ENCODE results near the gene S100A6. TPM values are rescaled to one million over a fixed set of nuclear protein-coding genes. Genes with fewer than 3 reads are reported as not detected.
A peak's percentile ranks its signal among the peaks of the same experiment; 100 is the strongest.

The S100A6 gene
- total RNA-seq, 4 donors from 2014 or later: 219 to 881 (median 433) TPM

GRCh38 chr1:153537376-153537730 lies 1.6 kb upstream of the S100A6 start:
- intact Hi-C loops (cut with DNase I; ENCODE audit: low total_unique reads): no loop called here
- no peak overlapping the region for H3K4me3 ChIP-seq
- H3K27ac ChIP-seq: peak overlapping the region; percentile 95 to 100 (median 99)
- TF ChIP-seq, protein P1, sequence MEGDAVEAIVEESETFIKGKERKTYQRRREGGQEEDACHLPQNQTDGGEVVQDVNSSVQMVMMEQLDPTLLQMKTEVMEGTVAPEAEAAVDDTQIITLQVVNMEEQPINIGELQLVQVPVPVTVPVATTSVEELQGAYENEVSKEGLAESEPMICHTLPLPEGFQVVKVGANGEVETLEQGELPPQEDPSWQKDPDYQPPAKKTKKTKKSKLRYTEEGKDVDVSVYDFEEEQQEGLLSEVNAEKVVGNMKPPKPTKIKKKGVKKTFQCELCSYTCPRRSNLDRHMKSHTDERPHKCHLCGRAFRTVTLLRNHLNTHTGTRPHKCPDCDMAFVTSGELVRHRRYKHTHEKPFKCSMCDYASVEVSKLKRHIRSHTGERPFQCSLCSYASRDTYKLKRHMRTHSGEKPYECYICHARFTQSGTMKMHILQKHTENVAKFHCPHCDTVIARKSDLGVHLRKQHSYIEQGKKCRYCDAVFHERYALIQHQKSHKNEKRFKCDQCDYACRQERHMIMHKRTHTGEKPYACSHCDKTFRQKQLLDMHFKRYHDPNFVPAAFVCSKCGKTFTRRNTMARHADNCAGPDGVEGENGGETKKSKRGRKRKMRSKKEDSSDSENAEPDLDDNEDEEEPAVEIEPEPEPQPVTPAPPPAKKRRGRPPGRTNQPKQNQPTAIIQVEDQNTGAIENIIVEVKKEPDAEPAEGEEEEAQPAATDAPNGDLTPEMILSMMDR (IDR thresholded peaks at IDR 0.05): no peak
- no peak for TF ChIP-seq POLR2A (IDR thresholded peaks at IDR 0.05)
- no peak for TF ChIP-seq EP300 (IDR thresholded peaks at IDR 0.05; ENCODE audit: low read depth)
- no peak for TF ChIP-seq POLR2AphosphoS5 (IDR thresholded peaks at IDR 0.05)
- H3K27me3 ChIP-seq: no peaks in the 10 kb centered on the region
- H3K9me3 ChIP-seq: no peaks in the 10 kb centered on the region
- H3K4me1 ChIP-seq: peaks cover 10 to 67% (median 50%) of the 10 kb centered on the region in 4 donors
- WGBS, 2 donors (ENCODE audit: low coverage in 1 of 2): 97% methylated on average over 6 of the region's 6 CpGs; no CpG with 5 or more reads in 1 of the 2 donors
- H3K36me3 ChIP-seq: no peaks in the 10 kb centered on the region
- DNase-seq: no peak
- in situ Hi-C loops (cut with MboI; ENCODE audit: low pct_ligation_motif_present in 1 of 4, low pct_unique_long_range_greater_than_20kb in 1 of 4, low sequenced_read_pairs in 3 of 4): loop anchor here in 1 of 4 donors (25.0 kb wide), 1 partner anchor 450 kb away; the partner anchor contains the start of genes JTB, RAB13 and RPS27

- Histone ChIP-seq H3K4me3 (peak overlapping the region in 3 of 4 donors; percentile 70 to 81 (median 77)), H3K9me3 (no peaks in the 10 kb centered on the region), H3K4me1 (peaks cover 15 to 67% (median 55%) of the 10 kb centered on the region in 4 donors), H3K36me3 (no peaks in the 10 kb centered on the region), H3K27me3 (no peaks in the 10 kb centered on the region), H3K27ac (peak overlapping the region; percentile 95 to 100 (median 99))
- 53 to 73% methylated on average over 2 to 9 of the region's 9 CpGs for WGBS, 2 donors (ENCODE audit: low coverage in 1 of 2)
- DNase-seq: peak; percentile 84
- intact Hi-C loops (cut with DNase I; ENCODE audit: low total_unique reads): no loop called here
- in situ Hi-C loops (cut with MboI; ENCODE audit: low pct_ligation_motif_present in 1 of 4, low pct_unique_long_range_greater_than_20kb in 1 of 4, low sequenced_read_pairs in 3 of 4): loop anchor here in 1 of 4 donors (25.0 kb wide), 1 partner anchor 450 kb away; the partner anchor contains the start of genes JTB, RAB13 and RPS27
- peak in 2 of 3 donors; percentile 67 to 73 for TF ChIP-seq POLR2AphosphoS5 (IDR thresholded peaks at IDR 0.05)
- TF ChIP-seq, protein P1 (IDR thresholded peaks at IDR 0.05): no peak
Observed at GRCh38 chr1:153536671-153537375, 1.0 kb upstream of the S100A6 start.

DNA sequence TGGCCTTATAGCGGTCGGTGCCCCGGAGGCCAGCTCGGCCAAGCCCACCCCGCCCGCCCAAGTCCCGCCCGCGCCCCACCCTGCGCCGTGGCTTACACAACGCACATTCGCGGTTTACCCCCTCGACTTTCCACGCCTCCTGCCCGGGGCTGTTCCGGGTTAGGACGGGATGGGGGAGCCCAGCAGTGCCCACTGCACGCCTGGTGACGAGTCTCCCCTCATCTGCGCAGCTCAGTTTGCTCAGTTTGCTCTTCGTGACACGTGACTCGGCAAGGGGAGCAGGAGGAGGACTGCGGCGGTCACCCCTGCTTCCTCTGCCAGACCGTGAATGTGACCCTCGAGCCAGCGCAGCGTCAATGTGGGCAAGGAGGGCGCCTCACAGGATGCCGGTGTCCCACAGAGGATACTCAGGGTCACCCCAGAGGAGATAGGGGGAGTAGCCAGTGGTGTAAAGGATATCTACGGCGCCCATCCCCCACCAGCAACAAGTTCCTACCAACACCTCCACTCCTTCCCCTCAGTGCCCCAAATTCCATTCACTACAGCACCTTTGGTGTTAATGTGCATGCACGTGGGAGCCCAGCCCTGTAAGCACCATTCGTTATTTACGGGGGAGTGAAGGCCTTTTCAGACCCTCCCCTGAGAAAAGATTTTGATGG lies 350 bp upstream of the S100A6 start:
- H3K27ac ChIP-seq: peak overlapping the region; percentile 95 to 100 (median 99)
- no peaks in the 10 kb centered on the region for H3K27me3 ChIP-seq
- 9% methylated on average over 25 of the region's 38 CpGs; no CpG with 5 or more reads in 1 of the 2 donors for WGBS, 2 donors (ENCODE audit: low coverage in 1 of 2)
- H3K36me3 ChIP-seq: no peaks in the 10 kb centered on the region
- in situ Hi-C loops (cut with MboI; ENCODE audit: low pct_ligation_motif_present in 1 of 4, low pct_unique_long_range_greater_than_20kb in 1 of 4, low sequenced_read_pairs in 3 of 4): loop anchor here in 1 of 4 donors (25.0 kb wide), 1 partner anchor 451 kb away; the partner anchor contains the start of genes JTB, RAB13 and RPS27
- H3K4me1 ChIP-seq: peaks cover 17 to 71% (median 56%) of the 10 kb centered on the region in 4 donors
- no peaks in the 10 kb centered on the region for H3K9me3 ChIP-seq
- peak overlapping the region; percentile 70 to 93 (median 79) for H3K4me3 ChIP-seq
- intact Hi-C loops (cut with DNase I; ENCODE audit: low total_unique reads): no loop called here
- TF ChIP-seq POLR2AphosphoS5 (IDR thresholded peaks at IDR 0.05) (peak; percentile 92 to 95 (median 94)), POLR2A (IDR thresholded peaks at IDR 0.05) (peak; percentile 84), EP300 (IDR thresholded peaks at IDR 0.05; ENCODE audit: low read depth) (no peak)
- TF ChIP-seq, protein P1 (IDR thresholded peaks at IDR 0.05): no peak
- peak; percentile 92 for DNase-seq

DNA sequence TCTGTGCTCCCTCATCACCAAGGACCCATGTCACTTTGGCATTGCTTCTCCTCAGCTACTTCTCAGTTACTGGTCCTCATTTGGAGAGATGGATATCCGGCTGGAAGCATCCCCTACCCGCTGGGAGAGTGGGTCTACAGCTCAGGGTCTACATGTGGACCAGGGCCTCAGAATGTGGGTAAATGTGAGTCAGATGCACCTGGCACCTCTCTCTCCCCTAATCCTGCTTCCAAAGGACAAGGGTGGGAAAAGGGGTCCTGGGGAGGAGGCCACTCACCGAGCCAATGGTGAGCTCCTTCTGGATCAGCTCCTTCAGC lies 908 bp downstream of the S100A6 start:
- intact Hi-C loops (cut with DNase I; ENCODE audit: low total_unique reads) (no loop called here), in situ Hi-C loops (cut with MboI; ENCODE audit: low pct_ligation_motif_present in 1 of 4, low pct_unique_long_range_greater_than_20kb in 1 of 4, low sequenced_read_pairs in 3 of 4) (loop anchor here in 1 of 4 donors (25.0 kb wide), 1 partner anchor 452 kb away; the partner anchor contains the start of genes JTB, RAB13 and RPS27)
- H3K9me3 ChIP-seq: no peaks in the 10 kb centered on the region
- H3K27me3 ChIP-seq: no peaks in the 10 kb centered on the region
- peak overlapping the region; percentile 95 to 100 (median 99) for H3K27ac ChIP-seq
- H3K4me3 ChIP-seq: peak overlapping the region; percentile 70 to 93 (median 79)
- TF ChIP-seq EP300 (IDR thresholded peaks at IDR 0.05; ENCODE audit: low read depth): no peak
- TF ChIP-seq POLR2AphosphoS5 (IDR thresholded peaks at IDR 0.05): no peak
- TF ChIP-seq, protein P1 (IDR thresholded peaks at IDR 0.05): no peak
- TF ChIP-seq POLR2A (IDR thresholded peaks at IDR 0.05): no peak
- H3K4me1 ChIP-seq: peaks cover 17 to 65% (median 53%) of the 10 kb centered on the region in 4 donors
- WGBS, 2 donors (ENCODE audit: low coverage in 1 of 2): 58% methylated on average over 2 of the region's 3 CpGs; no CpG with 5 or more reads in 1 of the 2 donors
- no peaks in the 10 kb centered on the region for H3K36me3 ChIP-seq
- DNase-seq: no peak
